HepG2 (cell line): ENCODE data around the gene TMEM229B. TPM values are rescaled to one million over a fixed set of nuclear protein-coding genes. Genes with fewer than 3 reads are reported as not detected.

Source experiments
- ARHGAP35 ChIP-seq: sonication (generic); formaldehyde crosslinking; IDR thresholded peaks from 2 replicates; pipeline ENCODE4 v1.9.0; 2022; ENCODE audit warnings: mild to moderate bottlenecking, inconsistent platforms, moderate library complexity, missing genetic modification reagents, borderline replicate concordance
- CCDC6 ChIP-seq: sonication (generic); formaldehyde crosslinking; IDR thresholded peaks from 2 replicates; pipeline ENCODE4 v1.8.1; 2022; ENCODE audit warnings: mild to moderate bottlenecking, missing genetic modification reagents, moderate library complexity
- CEBPG ChIP-seq: IDR thresholded peaks from 2 replicates; pipeline ENCODE4 v1.6.1; 2016
- HOXA3 ChIP-seq: sonication (generic); formaldehyde crosslinking; IDR thresholded peaks from 2 replicates; pipeline ENCODE4 v1.5.0; 2020; ENCODE audit warnings: missing genetic modification reagents
- SCMH1 ChIP-seq: sonication (generic); formaldehyde crosslinking; IDR thresholded peaks from 2 replicates; pipeline ENCODE4 v1.9.0; 2021; ENCODE audit warnings: missing genetic modification reagents, mild to moderate bottlenecking, borderline replicate concordance
- SMC3 ChIP-seq: IDR thresholded peaks from 2 replicates; pipeline ENCODE4 v1.6.1; 2011; ENCODE audit warnings: low read length, improper control_type of control experiment
- ZNF564 ChIP-seq: sonication (generic); formaldehyde crosslinking; IDR thresholded peaks from 2 replicates; pipeline ENCODE4 v1.8.1; 2023; ENCODE audit warnings: mild to moderate bottlenecking, missing genetic modification reagents
- ZNF788 ChIP-seq: sonication (generic); formaldehyde crosslinking; IDR thresholded peaks from 2 replicates; pipeline ENCODE4 v1.5.0; 2020; ENCODE audit warnings: mild to moderate bottlenecking, missing genetic modification reagents, borderline replicate concordance
- polyA plus RNA-seq, 8 experiments: library from polyadenylated mRNA; depleted of rRNA in 3 of 8; stranded (reverse) in 7 of 8; unstranded in 1 of 8; fragments of >200 nt; fragmentation: Illumina TruSeq in 4 of 8; extraction: Trizol in 4 of 8; gene quantifications; 2 replicates each; pipeline versions ENCODE4 v1.2.1 to v1.2.3, GENCODE V29; 2011 to 2016; ENCODE audit warnings: low read depth in 4 of 8, missing spikeins in 1 of 8, mixed read lengths in 1 of 8; ENCODE audit not compliant: insufficient read depth in 1 of 8
- total RNA-seq, 5 experiments: library from RNA; depleted of rRNA; stranded (reverse); fragments of >200 nt; fragmentation: Illumina TruSeq; extraction: Trizol; gene quantifications; 2 replicates each; pipeline ENCODE4 v1.2.3, GENCODE V29; 2016; ENCODE audit warnings: low read depth in 1 of 5
- TF ChIP-seq, protein P1 (sequence below): sonication (generic); formaldehyde crosslinking; IDR thresholded peaks from 2 replicates; pipeline ENCODE4 v1.4.0; 2020; ENCODE audit warnings: missing genetic modification reagents
- TF ChIP-seq, protein P2 (sequence below): fragments of 450-650 bp; IDR thresholded peaks from 2 replicates; pipeline ENCODE4 v1.6.1; 2016
- TF ChIP-seq, protein P3 (sequence below): sonication (generic); formaldehyde crosslinking; IDR thresholded peaks from 2 replicates; pipeline ENCODE4 v1.5.1; 2020; ENCODE audit warnings: missing genetic modification reagents, mild to moderate bottlenecking, borderline replicate concordance

TMEM229B gene
- total and polyA plus RNA-seq, 2 of the 13 experiments (the other 11 are each of a cell fraction or from before 2014, with no cell fraction given), result 0.69 to 1.1 TPM

DNA sequence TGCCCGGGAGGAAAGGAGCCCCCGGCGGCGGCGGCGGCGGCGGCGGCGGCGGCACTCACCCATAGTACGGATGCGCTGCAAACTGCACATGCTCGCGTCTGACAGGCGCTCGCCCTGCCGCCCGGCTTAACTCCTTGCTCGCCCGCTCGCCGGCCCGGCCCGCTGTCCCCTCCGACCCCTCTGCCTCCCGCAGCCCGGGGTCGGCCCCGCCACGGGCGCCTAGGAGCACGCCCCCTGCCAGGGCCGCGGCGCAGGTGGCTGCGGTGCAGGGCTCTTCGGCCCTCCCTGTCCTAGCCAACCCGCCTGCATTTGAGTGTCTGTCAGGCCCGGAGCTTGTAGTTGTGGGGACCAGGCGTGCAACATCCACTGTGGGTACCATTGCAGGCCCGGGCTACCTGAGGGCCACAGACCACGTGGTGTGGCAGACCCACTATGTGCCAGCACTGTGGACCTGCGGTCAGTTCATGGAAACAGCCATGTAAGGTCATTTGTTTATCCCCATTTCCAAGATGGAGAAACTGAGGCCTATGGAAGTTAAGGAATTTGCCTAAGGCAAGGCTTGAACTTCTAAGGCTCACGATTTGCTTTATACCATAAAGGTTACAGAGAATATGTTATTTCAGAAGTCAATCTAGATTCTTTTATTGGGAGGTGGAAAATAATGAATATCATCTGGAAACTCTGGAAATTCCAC is 27.0 kb upstream of the TMEM229B start (continued):
- TF ChIP-seq, protein P1, sequence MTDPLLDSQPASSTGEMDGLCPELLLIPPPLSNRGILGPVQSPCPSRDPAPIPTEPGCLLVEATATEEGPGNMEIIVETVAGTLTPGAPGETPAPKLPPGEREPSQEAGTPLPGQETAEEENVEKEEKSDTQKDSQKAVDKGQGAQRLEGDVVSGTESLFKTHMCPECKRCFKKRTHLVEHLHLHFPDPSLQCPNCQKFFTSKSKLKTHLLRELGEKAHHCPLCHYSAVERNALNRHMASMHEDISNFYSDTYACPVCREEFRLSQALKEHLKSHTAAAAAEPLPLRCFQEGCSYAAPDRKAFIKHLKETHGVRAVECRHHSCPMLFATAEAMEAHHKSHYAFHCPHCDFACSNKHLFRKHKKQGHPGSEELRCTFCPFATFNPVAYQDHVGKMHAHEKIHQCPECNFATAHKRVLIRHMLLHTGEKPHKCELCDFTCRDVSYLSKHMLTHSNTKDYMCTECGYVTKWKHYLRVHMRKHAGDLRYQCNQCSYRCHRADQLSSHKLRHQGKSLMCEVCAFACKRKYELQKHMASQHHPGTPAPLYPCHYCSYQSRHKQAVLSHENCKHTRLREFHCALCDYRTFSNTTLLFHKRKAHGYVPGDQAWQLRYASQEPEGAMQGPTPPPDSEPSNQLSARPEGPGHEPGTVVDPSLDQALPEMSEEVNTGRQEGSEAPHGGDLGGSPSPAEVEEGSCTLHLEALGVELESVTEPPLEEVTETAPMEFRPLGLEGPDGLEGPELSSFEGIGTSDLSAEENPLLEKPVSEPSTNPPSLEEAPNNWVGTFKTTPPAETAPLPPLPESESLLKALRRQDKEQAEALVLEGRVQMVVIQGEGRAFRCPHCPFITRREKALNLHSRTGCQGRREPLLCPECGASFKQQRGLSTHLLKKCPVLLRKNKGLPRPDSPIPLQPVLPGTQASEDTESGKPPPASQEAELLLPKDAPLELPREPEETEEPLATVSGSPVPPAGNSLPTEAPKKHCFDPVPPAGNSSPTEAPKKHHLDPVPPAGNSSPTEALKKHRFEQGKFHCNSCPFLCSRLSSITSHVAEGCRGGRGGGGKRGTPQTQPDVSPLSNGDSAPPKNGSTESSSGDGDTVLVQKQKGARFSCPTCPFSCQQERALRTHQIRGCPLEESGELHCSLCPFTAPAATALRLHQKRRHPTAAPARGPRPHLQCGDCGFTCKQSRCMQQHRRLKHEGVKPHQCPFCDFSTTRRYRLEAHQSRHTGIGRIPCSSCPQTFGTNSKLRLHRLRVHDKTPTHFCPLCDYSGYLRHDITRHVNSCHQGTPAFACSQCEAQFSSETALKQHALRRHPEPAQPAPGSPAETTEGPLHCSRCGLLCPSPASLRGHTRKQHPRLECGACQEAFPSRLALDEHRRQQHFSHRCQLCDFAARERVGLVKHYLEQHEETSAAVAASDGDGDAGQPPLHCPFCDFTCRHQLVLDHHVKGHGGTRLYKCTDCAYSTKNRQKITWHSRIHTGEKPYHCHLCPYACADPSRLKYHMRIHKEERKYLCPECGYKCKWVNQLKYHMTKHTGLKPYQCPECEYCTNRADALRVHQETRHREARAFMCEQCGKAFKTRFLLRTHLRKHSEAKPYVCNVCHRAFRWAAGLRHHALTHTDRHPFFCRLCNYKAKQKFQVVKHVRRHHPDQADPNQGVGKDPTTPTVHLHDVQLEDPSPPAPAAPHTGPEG (CRISPR knock-in tag), result no peak
- TF ChIP-seq, protein P2, sequence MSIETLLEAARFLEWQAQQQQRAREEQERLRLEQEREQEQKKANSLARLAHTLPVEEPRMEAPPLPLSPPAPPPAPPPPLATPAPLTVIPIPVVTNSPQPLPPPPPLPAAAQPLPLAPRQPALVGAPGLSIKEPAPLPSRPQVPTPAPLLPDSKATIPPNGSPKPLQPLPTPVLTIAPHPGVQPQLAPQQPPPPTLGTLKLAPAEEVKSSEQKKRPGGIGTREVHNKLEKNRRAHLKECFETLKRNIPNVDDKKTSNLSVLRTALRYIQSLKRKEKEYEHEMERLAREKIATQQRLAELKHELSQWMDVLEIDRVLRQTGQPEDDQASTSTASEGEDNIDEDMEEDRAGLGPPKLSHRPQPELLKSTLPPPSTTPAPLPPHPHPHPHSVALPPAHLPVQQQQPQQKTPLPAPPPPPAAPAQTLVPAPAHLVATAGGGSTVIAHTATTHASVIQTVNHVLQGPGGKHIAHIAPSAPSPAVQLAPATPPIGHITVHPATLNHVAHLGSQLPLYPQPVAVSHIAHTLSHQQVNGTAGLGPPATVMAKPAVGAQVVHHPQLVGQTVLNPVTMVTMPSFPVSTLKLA, result no peak; the same call in 1 of the 2 replicates
- no peak for TF ChIP-seq SCMH1 (CRISPR knock-in tag)
- TF ChIP-seq ZNF564 (CRISPR knock-in tag), result no peak
- TF ChIP-seq CEBPG (CRISPR knock-in tag), result no peak
- TF ChIP-seq ZNF788, result no peak
- TF ChIP-seq, protein P3, sequence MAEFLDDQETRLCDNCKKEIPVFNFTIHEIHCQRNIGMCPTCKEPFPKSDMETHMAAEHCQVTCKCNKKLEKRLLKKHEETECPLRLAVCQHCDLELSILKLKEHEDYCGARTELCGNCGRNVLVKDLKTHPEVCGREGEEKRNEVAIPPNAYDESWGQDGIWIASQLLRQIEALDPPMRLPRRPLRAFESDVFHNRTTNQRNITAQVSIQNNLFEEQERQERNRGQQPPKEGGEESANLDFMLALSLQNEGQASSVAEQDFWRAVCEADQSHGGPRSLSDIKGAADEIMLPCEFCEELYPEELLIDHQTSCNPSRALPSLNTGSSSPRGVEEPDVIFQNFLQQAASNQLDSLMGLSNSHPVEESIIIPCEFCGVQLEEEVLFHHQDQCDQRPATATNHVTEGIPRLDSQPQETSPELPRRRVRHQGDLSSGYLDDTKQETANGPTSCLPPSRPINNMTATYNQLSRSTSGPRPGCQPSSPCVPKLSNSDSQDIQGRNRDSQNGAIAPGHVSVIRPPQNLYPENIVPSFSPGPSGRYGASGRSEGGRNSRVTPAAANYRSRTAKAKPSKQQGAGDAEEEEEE (CRISPR knock-in tag), result no peak
- no peak for TF ChIP-seq ARHGAP35 (CRISPR knock-in tag)
- no peak for TF ChIP-seq SMC3
- TF ChIP-seq HOXA3 (CRISPR knock-in tag), result no peak
- 0 out of 2 replicates have a peak, but pooled peaks have one; percentile 4 for TF ChIP-seq CCDC6 (CRISPR knock-in tag)
